Cerebellar nuclear complex (tissue), 1 donor: ENCODE measurements around the gene DNER.
"Not testable (repeated sequence)": the region's sequence is repeated elsewhere in the genome, so short reads cannot be mapped to it uniquely, and the experiment has no call there.

Experiments used
- DNase-seq, 2 experiments: peaks; one replicate each; lab custom pipeline; 2025; lab: John Stamatoyannopoulos, UW

Gene DNER

DNA sequence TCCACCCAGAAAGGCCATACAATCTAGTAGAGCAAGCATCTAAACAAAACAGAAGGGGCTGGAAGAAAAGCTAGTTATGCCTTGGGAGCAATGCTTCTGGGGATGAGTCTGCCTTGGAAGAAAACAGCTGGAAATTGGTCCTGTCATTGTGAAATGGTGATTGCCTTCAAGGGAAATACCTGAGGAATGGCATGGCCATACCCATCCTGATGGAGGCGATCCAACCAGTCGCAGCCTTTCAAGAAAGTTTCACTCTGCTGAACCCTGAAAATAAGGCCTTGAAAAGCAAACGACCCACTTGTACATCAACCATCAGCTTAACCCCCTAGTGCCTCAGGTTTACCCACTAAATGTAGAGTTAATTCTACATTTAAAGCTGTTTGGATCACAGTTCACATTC lies 370.7 kb downstream of the DNER start:
- DNase-seq = no peak

- no peak for DNase-seq
These were observed 372.0 kb downstream of the DNER start for GRCh38 chr2:229342376-229342775.

- DNase-seq = no peak
These were observed 374.1 kb downstream of the DNER start for GRCh38 chr2:229340086-229340760.

DNA sequence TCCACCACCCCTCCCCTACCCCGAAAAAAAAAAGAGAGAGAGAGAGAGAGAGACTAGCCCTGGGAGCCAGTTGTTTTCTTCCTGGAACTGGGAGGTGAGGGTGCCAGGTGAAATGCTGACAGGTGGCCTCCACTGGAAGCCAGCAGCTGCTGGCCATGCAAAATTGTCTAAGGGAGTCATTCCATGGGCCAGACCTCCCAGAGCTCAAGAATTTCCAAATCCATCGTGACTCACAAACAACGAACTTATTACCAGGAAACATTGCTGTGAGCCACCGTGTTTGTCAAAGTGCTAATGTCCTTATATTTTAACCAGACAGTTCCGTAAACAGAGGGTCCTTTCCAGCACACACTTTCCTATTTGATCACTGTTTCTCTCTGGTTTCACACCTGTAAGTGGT lies 374.7 kb downstream of the DNER start:
- no peak for DNase-seq

- not testable (repeated sequence) for DNase-seq
These were observed 375.2 kb downstream of the DNER start for GRCh38 chr2:229339171-229339570.

- DNase-seq = no peak
These were observed 378.4 kb downstream of the DNER start for GRCh38 chr2:229335877-229336346.

GRCh38 chr2:229335330-229335729 lies 379.0 kb downstream of the DNER start:
- no peak for DNase-seq

- no peak for DNase-seq
These were observed 383.4 kb downstream of the DNER start for GRCh38 chr2:229330952-229331351.

GRCh38 chr2:229319558-229319957 lies 394.8 kb downstream of the DNER start:
- no peak for DNase-seq

DNA sequence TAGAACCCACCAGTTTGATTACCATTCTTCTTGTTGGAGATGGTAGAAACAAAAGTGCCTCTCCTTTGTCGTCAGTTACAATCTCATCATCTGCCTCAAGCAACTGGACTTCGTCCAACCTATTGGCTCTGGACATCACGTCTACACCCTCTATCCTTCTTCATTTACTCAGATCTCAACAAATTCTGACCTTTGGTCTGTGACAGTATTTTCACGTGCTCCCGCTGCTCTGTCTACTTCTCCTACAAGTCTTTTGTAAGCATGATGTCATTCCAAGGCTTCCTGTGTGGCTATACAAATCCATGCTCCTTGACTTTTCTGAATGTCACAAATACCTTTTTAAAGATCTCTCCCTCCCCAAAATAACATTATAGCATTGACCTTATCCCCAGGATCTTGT lies 400.2 kb downstream of the DNER start:
- no peak for DNase-seq

DNA sequence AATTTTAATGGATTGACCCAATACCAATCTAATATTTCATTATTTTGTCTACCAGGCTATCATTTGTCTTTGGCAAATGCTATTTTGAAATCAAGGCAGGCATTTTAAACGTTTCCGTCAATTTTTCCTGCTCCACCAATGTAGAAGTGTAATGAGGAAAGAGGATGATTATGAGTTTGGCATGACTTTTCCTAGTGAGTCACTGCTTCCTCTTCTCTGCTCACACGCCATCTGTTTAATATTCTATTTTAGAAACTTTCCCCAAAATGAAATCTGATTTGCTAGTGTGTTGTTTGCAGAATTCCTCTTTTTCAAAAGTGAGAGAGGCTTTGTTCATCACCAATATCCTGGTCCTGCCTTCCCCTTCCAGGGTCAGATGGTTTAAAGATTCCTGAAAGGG lies 400.8 kb downstream of the DNER start:
- no peak for DNase-seq
